HepG2 (cell line): ENCODE data around the gene MAPK8. TPM values are rescaled to one million over a fixed set of nuclear protein-coding genes. Genes with fewer than 3 reads are reported as not detected.

Experiments
- ATAC-seq: fragments of 200-7000 bp; cut with Tn5 transposase; 3 replicates; pipeline ENCODE4 v1.9.1; 2020; ENCODE audit warnings: mild to moderate bottlenecking, moderate library complexity
- BruUV-seq: library from RNA; stranded (reverse); fragments of 400-500 nt; replicated peaks from 2 replicates; lab custom pipeline; 2021; lab: Mats Ljungman, UMichigan
- CTCF ChIA-PET: fragments of 300-600 bp; formaldehyde crosslinking; extraction: SDS; loops from one replicate; lab custom pipeline; 2021; ENCODE audit warnings: low total read pairs, inconsistent platforms, low intra/inter-chr PET ratio; lab: Yijun Ruan, JAX
- POLR2A ChIA-PET: fragments of 350-600 bp; sonication (Branson Sonifier 250); formaldehyde crosslinking; loops from one replicate; lab custom pipeline; 2020; ENCODE audit warnings: antibody characterized with exemption, inconsistent platforms; lab: Yijun Ruan, JAX
- DNase-seq: peaks from one replicate; pipeline ENCODE4 v3.0.0-alpha.2; 2015; ENCODE audit warnings: low spot score
- FAIRE-seq: peaks from 3 replicates; lab custom pipeline; 2011; peaks lifted over from hg19 to GRCh38; lab: Jason Lieb, UNC
- H2AFZ ChIP-seq: one replicate; pipeline ENCODE4 v1.6.1; 2011; ENCODE audit warnings: low read length, inconsistent platforms
- H3K27ac ChIP-seq: fragments of 300-600 bp; 3 replicates; pipeline ENCODE4 v1.8.0; 2011; ENCODE audit warnings: mixed run types, mild to moderate bottlenecking, mixed read lengths, low read length, inconsistent platforms; ENCODE audit not compliant: insufficient read depth; ENCODE audit errors: extremely low read length
- H3K27me3 ChIP-seq, 2 experiments: fragments of 200-600 bp in 1 of 2; 2 replicates in 1 of 2; 3 replicates in 1 of 2; pipeline versions ENCODE4 v1.6.0 to v1.8.0; 2011; ENCODE audit warnings: low read length in 2 of 2, mild to moderate bottlenecking in 2 of 2, moderate library complexity in 2 of 2, inconsistent platforms in 1 of 2; ENCODE audit not compliant: insufficient read depth in 2 of 2, control insufficient read depth in 1 of 2
- H3K36me3 ChIP-seq, 2 experiments: fragments of 200-600 bp in 1 of 2; replicated peaks in 1 of 2; 2 replicates in 1 of 2; 3 replicates in 1 of 2; pipeline versions ENCODE4 v1.5.1 to v1.8.0; 2011; ENCODE audit warnings: low read length in 2 of 2, inconsistent platforms in 1 of 2; ENCODE audit not compliant: insufficient read depth in 2 of 2, control insufficient read depth in 1 of 2
- H3K4me1 ChIP-seq: 2 replicates; pipeline ENCODE4 v1.5.1; 2012; ENCODE audit warnings: low read length, inconsistent platforms; ENCODE audit not compliant: insufficient read depth
- H3K4me2 ChIP-seq: 2 replicates; pipeline ENCODE4 v1.6.0; 2011; ENCODE audit warnings: low read depth, low read length, inconsistent platforms
- H3K4me3 ChIP-seq, 3 experiments: fragments of 200-600 bp in 1 of 3; sonication (generic), shearing (Covaris generic) in 1 of 3; replicated peaks in 1 of 3; 2 replicates each; pipeline ENCODE4 v1.5.1; 2011 to 2016; ENCODE audit warnings: low read length in 3 of 3, inconsistent platforms in 2 of 3, low read depth in 2 of 3, mild to moderate bottlenecking in 2 of 3, control low read depth in 1 of 3, mixed read lengths in 1 of 3; ENCODE audit not compliant: insufficient read depth in 1 of 3
- H3K79me2 ChIP-seq: one replicate; pipeline ENCODE4 v1.6.1; 2011; ENCODE audit warnings: low read length, inconsistent platforms; ENCODE audit not compliant: insufficient read depth
- H3K9ac ChIP-seq: 2 replicates; pipeline ENCODE4 v1.6.0; 2011; ENCODE audit warnings: mild to moderate bottlenecking, low read depth, low read length, inconsistent platforms; ENCODE audit not compliant: insufficient read depth
- H3K9me3 ChIP-seq: 2 replicates; pipeline ENCODE4 v1.5.1; 2012; ENCODE audit warnings: mild to moderate bottlenecking, low read length
- H4K20me1 ChIP-seq: 2 replicates; pipeline ENCODE4 v1.6.0; 2011; ENCODE audit warnings: inconsistent platforms, mild to moderate bottlenecking, low read length, moderate library complexity; ENCODE audit not compliant: insufficient read depth
- BHLHE40 ChIP-seq: IDR thresholded peaks from 2 replicates; pipeline ENCODE4 v1.6.1; 2011; ENCODE audit warnings: low read length, improper control_type of control experiment
- BRCA1 ChIP-seq: sonication (generic); formaldehyde crosslinking; IDR thresholded peaks from 2 replicates; pipeline ENCODE4 v1.4.0; 2020; ENCODE audit warnings: missing genetic modification reagents
- HNF1B ChIP-seq: sonication (generic); formaldehyde crosslinking; IDR thresholded peaks from 2 replicates; pipeline ENCODE4 v1.5.1; 2020; ENCODE audit warnings: mild to moderate bottlenecking, moderate library complexity, missing genetic modification reagents
- KDM4B ChIP-seq: sonication (generic); formaldehyde crosslinking; IDR thresholded peaks from 2 replicates; pipeline ENCODE4 v1.4.0; 2020; ENCODE audit warnings: missing genetic modification reagents
- PAWR ChIP-seq: sonication (generic); formaldehyde crosslinking; IDR thresholded peaks from 2 replicates; pipeline ENCODE4 v1.4.0; 2020; ENCODE audit warnings: missing genetic modification reagents, mild to moderate bottlenecking, borderline replicate concordance
- RFX1 ChIP-seq: fragments of 450-650 bp; IDR thresholded peaks from 2 replicates; pipeline ENCODE4 v1.6.1; 2017
- TAF1 ChIP-seq: sonication (generic); formaldehyde crosslinking; IDR thresholded peaks from 2 replicates; pipeline ENCODE4 v1.4.0; 2020; ENCODE audit warnings: missing genetic modification reagents
- U2AF1 ChIP-seq: fragments of 200-400 bp; formaldehyde crosslinking; optimal IDR thresholded peaks from 2 replicates; pipeline ENCODE3; 2017; ENCODE audit warnings: mild to moderate bottlenecking, low read depth, low read length
- YEATS2 ChIP-seq: sonication (generic); formaldehyde crosslinking; IDR thresholded peaks from 2 replicates; pipeline ENCODE4 v1.4.0; 2020; ENCODE audit warnings: missing genetic modification reagents, borderline replicate concordance
- ZNF44 ChIP-seq: sonication (generic); formaldehyde crosslinking; IDR thresholded peaks from 2 replicates; pipeline ENCODE4 v1.5.1; 2020; ENCODE audit warnings: mild to moderate bottlenecking, missing genetic modification reagents
- ZNF709 ChIP-seq: sonication (generic); formaldehyde crosslinking; IDR thresholded peaks from 2 replicates; pipeline ENCODE4 v1.5.0; 2020; ENCODE audit warnings: mild to moderate bottlenecking, missing genetic modification reagents
- ZSCAN30 ChIP-seq: sonication (generic); formaldehyde crosslinking; IDR thresholded peaks from 2 replicates; pipeline ENCODE4 v1.5.0; 2020; ENCODE audit warnings: mild to moderate bottlenecking, missing genetic modification reagents
- WGBS: methylation state at CpG from one replicate; pipeline ENCODE4 v1.1.6; 2017; ENCODE audit warnings: low lambda C conversion rate; 5-methylcytosine and 5-hydroxymethylcytosine counted together
- in situ Hi-C: cut with HindIII; loops from 2 replicates; pipeline ENCODE4 v1.10.0; 2017; ENCODE audit warnings: low pct_unique_long_range_greater_than_20kb; ENCODE audit not compliant: extremely low pct_ligation_motif_present
- intact Hi-C: fragments of 100-400 bp; cut with micrococcal nuclease; formaldehyde crosslinking; loops from one replicate; pipeline ENCODE4 v1.10.0; 2022; ENCODE audit not compliant: unreplicated experiment
- polyA plus RNA-seq, 8 experiments: library from polyadenylated mRNA; depleted of rRNA in 3 of 8; stranded (reverse) in 7 of 8; unstranded in 1 of 8; fragments of >200 nt; fragmentation: Illumina TruSeq in 4 of 8; extraction: Trizol in 4 of 8; gene quantifications; 2 replicates each; pipeline versions ENCODE4 v1.2.1 to v1.2.3, GENCODE V29; 2011 to 2016; ENCODE audit warnings: low read depth in 4 of 8, missing spikeins in 1 of 8, mixed read lengths in 1 of 8; ENCODE audit not compliant: insufficient read depth in 1 of 8
- total RNA-seq, 5 experiments: library from RNA; depleted of rRNA; stranded (reverse); fragments of >200 nt; fragmentation: Illumina TruSeq; extraction: Trizol; gene quantifications; 2 replicates each; pipeline ENCODE4 v1.2.3, GENCODE V29; 2016; ENCODE audit warnings: low read depth in 1 of 5

The MAPK8 gene
- total and polyA plus RNA-seq, 2 of the 13 experiments (the other 11 are each of a cell fraction or from before 2014, with no cell fraction given) = 41.6 to 47.3 TPM

- H3K4me2 ChIP-seq = no peak overlapping the region
- H3K9me3 ChIP-seq = no peaks in the 10 kb centered on the region
- FAIRE-seq (no peak), ATAC-seq (no peak), DNase-seq (no peak)
- TF ChIP-seq ZSCAN30 (CRISPR knock-in tag) (no peak), TAF1 (CRISPR knock-in tag) (no peak), YEATS2 (CRISPR knock-in tag) (no peak), HNF1B (CRISPR knock-in tag) (no peak), ZNF44 (CRISPR knock-in tag) (no peak), PAWR (CRISPR knock-in tag) (no peak), RFX1 (no peak), BRCA1 (no peak), ZNF709 (no peak)
- no peak overlapping the region for H2AFZ ChIP-seq
- no peak overlapping the region for H3K9ac ChIP-seq
- peaks cover 13% of the 10 kb centered on the region for H3K4me1 ChIP-seq
- no TSS peak for BruUV-seq
- intact Hi-C loops = no loop called here
- H3K79me2 ChIP-seq = no peaks in the 10 kb centered on the region
- H3K4me3 ChIP-seq = no peak overlapping the region
- no peak overlapping the region for H3K27ac ChIP-seq
- peaks cover 0 to 2% of the 10 kb centered on the region in 2 experiments; a peak in 2 of 5 replicates for H3K27me3 ChIP-seq
- CTCF ChIA-PET = no interaction called here
- H4K20me1 ChIP-seq = no peaks in the 10 kb centered on the region
- WGBS = 97% methylated on average over 2 of the region's 2 CpGs
- POLR2A ChIA-PET = no interaction called here
- in situ Hi-C loops = no loop called here
- no peaks in the 10 kb centered on the region for H3K36me3 ChIP-seq
Observed at GRCh38 chr10:48272682-48273081, 33.8 kb upstream of the MAPK8 start.

GRCh38 chr10:48273741-48274140, 32.7 kb upstream of the MAPK8 start:
- FAIRE-seq (no peak), DNase-seq (no peak), ATAC-seq (no peak)
- no peaks in the 10 kb centered on the region for H3K79me2 ChIP-seq
- H3K9me3 ChIP-seq = no peaks in the 10 kb centered on the region
- no TSS peak for BruUV-seq
- in situ Hi-C loops (no loop called here), intact Hi-C loops (no loop called here)
- POLR2A ChIA-PET = no interaction called here
- H3K36me3 ChIP-seq = no peaks in the 10 kb centered on the region
- TF ChIP-seq KDM4B (CRISPR knock-in tag) (no peak), U2AF1 (no peak), BHLHE40 (no peak)
- no peaks in the 10 kb centered on the region for H4K20me1 ChIP-seq
- H3K27me3 ChIP-seq = peaks cover 0 to 2% of the 10 kb centered on the region in 2 experiments; a peak in 1 of 5 replicates
- H3K27ac ChIP-seq = no peak overlapping the region
- H3K4me2 ChIP-seq = no peak overlapping the region
- CTCF ChIA-PET = no interaction called here
- no peak overlapping the region for H2AFZ ChIP-seq
- 26% methylated on average over 2 of the region's 2 CpGs for WGBS
- H3K9ac ChIP-seq = no peak overlapping the region
- H3K4me1 ChIP-seq = peaks cover 13% of the 10 kb centered on the region
- no peak overlapping the region for H3K4me3 ChIP-seq
